ENCODE data around the gene THYN1.

THYN1 gene

DNA sequence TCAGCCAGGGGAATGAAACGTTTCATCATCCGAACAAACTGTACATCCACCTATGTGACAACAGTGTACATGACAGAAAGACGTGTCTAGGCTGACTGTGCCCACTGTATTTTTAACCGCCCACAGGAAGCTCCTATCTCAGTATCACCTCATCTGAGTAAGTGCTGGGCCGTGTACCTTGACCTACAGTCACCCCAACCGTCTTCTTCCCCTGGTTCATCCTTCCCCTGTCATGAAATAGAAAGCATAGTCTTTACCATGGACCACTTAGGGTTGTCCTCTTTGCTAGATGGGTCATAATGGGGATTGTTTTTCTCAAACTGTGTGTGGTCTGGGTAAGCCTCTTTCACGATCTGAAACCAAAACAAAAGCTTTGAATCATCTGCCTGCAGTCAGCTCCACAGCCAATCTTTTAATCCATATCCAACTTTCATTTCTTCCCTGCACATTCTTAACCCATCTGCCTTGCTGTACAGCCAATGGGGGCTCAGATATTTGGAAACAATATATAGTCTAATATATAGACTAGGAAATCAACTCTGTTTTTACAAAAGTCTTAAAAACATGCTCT lies 4.2 kb downstream of the THYN1 start:
- no peak for DNase-seq (ENCODE audit: low read depth in 2 of 2)

DNA sequence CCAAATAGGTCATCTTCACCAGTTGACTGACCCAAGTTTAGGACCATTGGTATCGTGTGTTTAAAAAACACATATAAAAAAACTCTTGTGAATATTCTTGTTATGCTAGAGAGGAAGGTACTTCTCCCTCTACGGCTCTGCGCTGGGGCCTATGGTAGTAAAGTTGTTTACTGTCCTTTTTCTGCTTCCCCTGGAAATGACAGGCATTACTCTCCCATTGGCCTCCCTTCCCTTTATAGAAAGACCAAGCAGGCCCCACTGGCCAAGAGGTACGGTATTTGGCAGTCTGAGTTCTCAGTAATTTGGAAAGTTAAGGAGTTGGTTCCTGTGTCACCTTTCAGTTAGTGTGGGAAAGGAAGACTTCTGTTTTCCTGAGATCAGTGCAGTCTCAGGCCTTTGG lies 6.5 kb downstream of the THYN1 start:
- DNase-seq (ENCODE audit: low read depth in 2 of 2): no peak

DNA sequence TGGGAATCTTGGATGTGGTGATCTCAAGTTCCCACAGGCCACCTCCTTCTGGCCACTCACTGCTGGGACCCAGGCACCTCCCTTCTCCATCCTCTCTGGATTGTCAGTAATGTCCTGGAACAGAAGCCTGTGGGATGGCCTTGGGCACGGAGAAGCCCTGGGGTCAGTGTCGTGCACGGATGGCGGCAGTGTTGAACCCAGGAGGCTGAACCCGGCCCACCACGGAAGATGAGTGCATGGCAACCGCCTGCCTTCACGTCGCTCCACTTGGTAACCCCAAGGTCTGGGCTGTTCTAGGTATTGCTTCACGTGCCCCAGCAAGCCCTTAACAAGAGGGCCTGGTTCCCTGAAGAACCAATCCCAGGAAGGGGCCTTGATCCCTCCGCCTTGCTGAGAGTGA lies 7.1 kb downstream of the THYN1 start:
- no peak for DNase-seq (ENCODE audit: low read depth in 2 of 2)

DNA sequence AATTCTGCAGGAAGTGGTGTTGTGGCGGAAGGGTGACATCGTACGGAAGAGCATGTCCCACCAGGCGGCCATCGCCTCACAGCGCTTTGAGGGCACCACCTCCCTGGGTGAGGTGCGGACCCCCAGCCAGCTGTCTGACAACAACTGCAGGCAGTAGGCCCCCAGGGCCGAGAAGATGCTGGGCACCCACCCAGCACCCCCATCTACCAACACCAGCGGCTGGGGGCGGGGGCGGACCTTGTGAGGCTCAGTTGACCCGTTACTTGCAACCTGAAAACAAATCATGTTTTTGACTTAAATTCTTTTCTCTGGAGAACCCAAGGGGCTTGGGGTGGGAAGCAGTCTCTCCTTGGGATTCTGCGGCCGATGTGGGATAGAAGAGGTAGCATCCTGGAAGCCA lies 7.7 kb downstream of the THYN1 start:
- no peak for DNase-seq (ENCODE audit: low read depth in 2 of 2)

DNA sequence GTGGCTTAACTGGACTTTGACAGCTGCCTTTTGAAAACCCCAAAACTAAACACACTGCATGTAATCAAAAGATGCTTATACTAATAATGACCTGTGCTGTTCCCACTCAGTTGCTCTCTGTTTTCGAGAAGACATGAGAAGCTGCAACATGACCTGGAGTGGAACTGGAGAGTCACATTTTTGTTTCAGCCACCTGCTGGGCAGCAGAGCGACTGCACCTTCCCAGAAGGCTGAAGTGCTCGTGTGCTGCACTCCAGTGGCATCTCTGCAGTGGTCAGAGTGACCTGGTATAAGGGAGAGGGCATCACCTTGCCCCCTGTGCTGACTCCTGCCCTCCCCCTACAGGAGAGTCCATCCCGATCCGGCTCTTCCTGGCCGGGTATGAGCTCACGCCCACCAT lies 8.6 kb downstream of the THYN1 start:
- no peak for DNase-seq (ENCODE audit: low read depth in 2 of 2)

DNA sequence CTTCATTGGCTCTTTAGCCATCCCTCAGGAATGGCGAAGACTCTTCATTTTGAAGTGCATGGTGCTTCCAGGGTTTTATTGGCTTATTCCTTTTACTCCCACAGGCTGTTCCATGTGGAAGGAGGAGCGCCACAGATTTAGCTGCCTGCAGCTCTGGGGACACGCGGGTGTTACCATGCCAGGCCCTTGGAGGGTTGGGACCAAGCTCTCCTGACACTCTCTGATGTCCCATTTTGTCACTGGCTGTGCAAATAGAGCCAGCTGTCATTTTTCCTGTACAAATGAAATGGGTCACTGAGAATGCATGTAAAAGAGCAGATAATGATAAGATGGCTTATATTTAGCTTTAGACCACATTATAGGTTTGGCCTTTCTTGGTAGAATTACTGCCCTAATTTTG lies 9.2 kb downstream of the THYN1 start:
- DNase-seq (ENCODE audit: low read depth in 2 of 2): no peak

DNA sequence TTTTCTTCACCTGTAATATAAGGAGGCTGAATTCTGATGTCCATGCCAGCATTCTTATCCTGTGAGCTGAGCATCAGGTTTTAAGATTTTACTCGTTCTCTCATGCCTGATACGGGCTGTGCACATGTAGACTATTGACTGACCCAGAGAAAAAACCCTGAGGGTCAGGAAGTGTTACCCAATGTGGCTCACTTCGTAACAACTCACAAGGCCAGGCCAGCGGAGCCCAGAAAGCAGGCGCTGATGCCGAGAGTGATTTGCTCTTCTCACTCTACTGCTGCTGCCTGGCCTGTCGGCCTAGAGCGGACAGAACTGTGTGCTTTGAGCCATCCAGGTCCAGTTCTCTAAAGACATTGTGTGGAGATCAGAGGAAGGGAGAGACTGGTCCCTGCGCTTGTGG lies 10.8 kb downstream of the THYN1 start:
- no peak for DNase-seq (ENCODE audit: low read depth in 2 of 2)

DNA sequence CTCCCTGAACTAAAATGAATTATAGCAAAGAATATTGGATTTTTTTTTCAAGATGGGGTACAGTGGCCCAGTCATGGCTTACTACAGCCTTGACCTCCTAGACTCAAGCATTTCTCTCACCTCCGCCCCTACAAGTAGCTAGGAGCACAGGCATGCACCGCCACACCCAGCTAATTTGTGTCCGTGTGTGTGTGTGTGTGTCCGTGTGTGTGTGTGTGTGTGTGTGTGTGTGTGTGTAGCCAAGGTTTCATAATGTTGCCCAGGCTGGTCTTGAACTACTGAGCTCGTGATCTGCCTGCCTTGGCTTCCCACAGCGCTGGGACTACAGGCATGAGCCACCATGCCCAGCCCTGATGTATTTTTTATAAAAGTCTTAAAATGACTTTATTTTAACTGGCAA lies 12.6 kb downstream of the THYN1 start:
- no peak for DNase-seq (ENCODE audit: low read depth in 2 of 2)

DNA sequence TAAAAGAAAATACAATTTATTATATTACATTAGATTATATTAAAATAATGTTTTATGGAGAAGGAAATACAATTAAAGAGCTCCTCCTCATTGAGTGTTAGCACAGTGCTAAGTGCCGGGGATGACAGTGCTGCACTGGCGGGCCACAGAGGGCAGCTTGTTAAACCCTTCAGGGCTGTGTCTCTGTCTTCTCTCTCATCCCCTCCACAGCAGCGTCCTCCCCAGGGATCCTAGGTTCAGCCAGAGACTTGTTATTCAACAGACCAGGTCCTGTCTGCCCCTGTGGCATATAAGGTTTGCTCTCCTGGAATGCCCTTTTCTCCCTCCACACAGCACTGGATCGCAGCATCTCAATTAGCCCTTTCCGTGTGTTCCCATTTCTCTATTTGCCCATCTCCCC lies 14.2 kb downstream of the THYN1 start:
- DNase-seq (ENCODE audit: low read depth in 2 of 2): no peak

DNA sequence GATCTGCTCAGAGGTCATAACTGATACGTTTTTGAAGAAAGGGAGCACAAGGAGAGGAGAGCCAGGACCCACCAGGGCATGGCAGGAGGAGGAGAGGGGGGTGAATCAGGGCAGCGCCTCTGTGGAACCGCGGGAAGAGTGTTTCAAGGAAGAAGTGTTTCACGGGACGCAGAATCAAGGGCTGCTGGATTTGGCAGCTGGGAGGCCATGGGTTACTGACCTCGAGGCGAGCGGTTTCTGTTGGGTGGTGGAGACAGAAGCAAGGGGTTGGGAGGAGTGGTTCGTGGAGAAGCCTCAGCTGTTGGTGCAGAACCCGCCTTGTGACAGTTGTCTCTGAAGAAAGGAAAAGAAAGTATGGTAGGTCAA lies 15.6 kb downstream of the THYN1 start:
- no peak for DNase-seq (ENCODE audit: low read depth in 2 of 2)

DNA sequence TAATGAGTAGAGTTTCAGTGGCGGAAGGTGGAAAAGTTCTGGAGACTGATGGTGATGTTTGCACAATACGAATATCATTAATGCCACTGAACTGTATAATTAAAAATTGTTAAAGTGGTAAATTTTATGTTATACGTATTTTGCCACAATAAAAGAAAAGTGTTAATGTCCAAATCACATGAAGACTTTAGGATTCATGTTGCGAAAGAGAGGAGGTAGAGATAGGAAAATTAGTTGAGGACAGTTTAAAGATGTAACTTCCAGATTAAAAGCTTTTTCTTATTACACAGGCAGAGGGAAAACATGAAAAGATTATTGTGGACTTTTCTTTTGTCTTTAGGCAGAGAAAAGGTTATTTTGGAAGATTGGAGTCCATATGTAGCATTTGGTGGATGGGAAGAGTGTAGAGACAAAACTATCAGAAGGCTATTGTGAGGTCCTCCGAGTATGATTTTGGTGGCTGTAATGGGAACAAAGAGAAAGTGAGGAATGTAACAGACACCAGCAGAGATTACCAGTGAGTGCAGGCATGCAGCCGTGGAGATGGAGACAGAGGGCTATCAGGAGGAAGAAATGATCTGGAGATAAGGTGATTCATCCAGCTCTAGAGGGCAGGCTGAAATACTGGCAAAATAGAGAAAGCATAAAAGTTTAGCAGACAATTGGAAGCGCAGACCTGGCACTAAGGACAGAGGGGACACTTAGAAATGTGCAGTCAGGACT lies 16.2 kb downstream of the THYN1 start:
- no peak for DNase-seq (ENCODE audit: low read depth in 2 of 2)

DNA sequence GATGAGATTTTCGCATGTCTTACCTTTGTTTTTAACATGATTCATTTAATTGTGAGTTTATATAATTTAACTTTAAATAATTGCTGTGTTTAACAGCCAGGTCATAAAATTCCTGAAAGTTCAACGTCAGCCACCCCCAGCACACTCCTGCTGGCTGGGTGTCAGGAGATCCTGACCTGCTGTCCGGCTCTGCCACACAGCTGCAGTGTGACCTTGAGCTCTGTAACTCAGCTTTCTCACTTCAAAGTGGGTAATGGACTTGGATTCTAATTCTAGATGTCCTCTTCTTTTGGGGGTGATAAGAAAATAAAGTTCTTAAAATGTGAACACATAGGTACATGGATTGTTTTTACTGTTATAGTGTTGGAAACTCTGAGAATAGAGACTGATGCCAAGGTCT lies 17.8 kb downstream of the THYN1 start:
- DNase-seq (ENCODE audit: low read depth in 2 of 2): no peak

DNA sequence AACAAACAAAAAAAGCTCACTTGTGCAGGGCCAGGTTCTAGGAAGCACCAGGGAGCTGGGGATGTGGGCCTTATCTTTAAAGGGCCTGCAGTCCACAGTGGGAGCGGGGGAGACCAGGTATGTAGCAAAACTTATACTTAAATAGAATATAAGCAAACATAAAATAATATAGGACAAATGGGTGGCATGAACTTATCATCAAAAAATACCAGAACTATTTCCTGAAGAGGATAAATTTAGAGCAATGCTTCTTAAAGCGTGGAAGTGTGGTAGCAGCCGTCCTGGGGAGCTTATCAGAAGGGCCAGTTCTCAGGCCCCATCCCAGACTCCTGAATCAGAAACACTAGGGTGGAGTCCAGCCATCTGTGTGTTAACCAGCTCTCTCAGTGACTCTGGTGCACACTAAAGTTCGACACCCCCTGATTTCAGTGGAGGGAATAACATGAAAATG lies 19.4 kb downstream of the THYN1 start:
- no peak for DNase-seq (ENCODE audit: low read depth in 2 of 2)

DNA sequence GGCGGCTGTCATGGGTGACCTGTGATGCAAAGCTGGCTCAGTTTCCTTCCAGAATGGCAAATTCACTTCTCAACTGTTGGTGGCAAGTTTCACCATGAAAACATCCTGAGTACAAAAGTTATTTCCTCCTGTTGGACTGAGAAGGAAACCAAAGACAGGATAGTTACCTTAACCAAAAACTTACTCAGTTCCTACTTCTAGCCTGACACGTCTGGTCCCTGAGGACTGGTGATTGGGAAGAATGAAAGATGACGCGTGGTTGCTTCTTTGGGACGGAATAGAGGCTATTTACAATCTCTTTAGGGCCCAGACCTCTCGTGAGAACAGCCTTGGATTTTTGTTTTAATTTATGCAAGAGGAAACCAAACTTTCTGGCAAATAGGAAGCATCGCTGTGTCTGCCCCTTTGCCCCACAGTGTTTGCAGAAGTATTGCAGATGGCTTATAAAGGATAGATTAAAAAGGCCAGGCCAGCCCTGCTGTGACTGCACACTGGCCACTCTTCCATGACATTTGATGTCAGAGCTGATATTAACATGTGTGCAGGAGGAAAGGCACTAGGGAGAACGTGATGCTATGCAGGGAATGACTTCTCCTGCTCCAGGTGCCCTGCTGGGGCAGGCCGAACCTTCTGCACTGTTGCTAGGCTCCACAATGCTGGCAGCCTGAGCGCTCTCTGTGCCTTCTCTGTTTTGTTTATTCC lies 21.0 kb downstream of the THYN1 start:
- DNase-seq (ENCODE audit: low read depth in 2 of 2): no peak

DNA sequence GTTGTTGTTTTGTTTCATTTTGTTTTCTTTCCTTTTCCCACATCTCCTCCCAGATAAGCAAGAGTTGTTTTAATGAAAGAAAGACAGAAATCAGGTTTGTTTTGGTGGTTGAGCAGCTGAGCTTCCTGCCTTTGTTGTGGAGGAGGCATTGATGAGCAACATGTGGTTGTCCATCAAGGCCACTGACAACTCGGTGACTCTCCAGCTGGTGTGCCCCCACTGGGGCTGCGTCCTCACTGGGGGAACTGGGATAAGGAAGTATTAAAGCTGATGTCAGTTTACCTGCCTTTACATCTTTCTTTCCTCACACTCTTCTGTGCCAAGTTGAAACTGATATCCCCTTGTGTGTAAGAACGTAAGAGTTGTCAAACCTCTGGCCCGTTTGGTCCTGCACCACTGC lies 22.8 kb downstream of the THYN1 start:
- DNase-seq (ENCODE audit: low read depth in 2 of 2): no peak

DNA sequence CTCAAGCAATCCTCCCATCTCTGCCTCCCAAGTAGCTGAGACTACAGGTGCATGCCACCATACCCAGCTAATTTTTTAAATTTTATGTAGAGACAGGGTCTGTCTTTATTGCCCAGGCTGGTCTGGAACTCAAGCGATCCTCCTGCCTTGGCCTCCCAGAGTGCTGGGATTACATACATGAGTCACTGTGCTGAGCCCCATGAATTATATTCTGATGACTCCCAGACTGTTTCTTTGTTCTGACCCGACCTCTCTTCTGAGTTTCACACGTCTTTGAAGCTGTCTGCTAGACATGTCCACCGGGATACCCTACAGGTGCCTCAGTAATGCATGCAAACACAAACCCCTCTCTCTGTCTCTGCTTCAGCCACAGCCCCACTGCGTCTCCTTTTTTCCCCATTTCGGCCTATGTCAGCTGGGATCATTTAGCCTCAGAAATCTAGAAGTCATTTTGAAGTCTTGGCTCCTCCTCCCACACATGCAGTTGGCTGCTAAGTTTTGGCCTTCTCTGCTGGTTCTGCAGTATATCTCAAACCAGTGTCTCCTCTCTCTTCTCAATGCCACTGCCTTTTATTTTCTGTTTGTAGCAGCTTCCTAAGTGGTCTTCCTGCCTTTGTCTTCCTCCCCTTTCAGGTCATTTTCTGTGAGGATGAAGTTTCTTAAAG lies 23.9 kb downstream of the THYN1 start:
- no peak for DNase-seq (ENCODE audit: low read depth in 2 of 2)

DNA sequence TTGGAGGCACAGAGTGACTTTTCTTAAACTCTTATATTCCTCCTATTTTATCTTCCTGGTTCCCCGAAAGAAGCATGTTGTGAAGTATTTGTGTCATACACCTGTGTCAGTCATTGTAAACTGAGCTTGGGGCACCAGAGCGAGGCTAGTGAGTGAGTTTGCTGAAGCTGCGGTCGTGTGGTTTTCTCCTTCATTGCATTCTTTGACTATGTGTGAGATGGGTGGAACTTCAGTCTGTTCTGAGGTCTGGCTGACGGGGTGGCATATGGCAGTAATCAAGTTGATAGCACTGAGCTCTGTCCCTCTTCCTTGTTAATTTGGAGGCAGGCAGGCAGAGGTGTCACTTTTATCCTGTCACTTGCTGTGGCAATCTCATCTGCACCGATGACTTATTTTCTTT lies 24.5 kb downstream of the THYN1 start:
- DNase-seq (ENCODE audit: low read depth in 2 of 2): peak in 1 of 2 donors; percentile 10

DNA sequence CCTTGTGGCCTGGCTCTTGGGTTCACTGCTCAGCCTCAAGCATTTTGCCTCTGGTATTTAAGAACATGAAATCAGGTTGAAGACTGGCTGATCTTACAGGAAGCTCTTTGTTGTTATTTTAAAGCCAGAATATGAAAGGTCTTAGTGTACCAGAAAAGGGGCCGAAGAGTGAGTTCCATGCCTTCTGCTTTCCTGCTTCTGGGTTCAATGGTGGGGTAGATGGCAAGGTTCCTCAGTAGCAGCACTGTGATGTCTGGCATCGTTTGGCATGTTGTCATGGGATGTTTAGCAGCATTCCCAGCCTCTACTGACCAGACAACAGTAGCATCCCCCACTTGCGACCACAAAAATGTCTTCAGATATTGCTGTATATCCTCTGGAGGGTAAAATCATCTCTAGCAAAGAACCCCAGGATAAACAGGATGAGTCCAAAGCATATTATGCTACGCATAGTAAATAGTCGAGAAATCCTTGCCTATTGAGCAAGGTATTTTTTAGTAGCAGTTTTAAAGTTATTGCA lies 26.3 kb downstream of the THYN1 start:
- no peak for DNase-seq (ENCODE audit: low read depth in 2 of 2)

DNA sequence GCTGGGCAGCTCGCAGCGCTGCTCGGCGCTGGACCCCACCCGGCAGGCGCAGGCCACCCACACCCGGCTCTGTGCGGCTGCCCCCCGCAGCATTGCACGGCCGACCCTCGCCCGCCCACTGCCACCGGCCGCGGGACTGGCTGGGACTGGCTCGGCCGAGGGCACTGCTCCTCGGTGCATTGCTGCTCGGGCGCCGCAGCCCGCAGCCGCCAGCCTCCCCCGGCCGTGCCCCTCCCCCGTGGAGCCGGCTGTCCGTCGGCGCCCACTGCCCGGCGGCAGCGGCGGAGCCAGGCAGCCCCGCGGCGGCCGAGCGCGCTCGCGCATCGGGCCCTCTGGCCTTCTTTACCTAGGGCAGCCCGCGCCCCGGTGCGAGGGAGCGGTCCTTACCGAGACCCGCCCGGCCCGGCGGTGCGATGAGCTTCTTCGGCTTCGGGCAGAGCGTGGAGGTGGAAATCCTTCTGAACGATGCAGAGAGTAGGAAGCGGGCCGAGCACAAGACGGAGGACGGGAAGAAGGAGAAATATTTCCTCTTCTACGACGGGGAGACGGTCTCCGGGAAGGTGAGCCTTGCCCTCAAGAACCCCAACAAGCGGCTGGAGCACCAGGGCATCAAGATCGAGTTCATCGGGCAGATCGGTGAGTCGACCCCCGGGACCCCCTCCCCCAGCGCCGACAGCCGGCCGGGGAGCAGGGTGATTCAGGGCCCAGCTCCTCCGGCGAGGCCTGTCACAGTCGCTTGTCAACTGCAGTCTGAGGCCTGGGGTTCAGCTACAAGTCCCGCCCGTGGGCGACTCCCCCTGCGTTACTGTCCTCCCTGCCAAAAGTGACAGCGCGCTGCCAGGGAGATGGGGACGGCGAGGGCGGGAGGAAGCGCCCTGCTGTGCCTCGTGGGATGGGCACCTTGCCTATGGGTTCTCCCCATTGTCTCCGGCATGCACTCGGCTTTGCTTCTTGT lies 28.2 kb downstream of the THYN1 start:
- DNase-seq (ENCODE audit: low read depth in 2 of 2): peak; percentile 30 to 43

DNA sequence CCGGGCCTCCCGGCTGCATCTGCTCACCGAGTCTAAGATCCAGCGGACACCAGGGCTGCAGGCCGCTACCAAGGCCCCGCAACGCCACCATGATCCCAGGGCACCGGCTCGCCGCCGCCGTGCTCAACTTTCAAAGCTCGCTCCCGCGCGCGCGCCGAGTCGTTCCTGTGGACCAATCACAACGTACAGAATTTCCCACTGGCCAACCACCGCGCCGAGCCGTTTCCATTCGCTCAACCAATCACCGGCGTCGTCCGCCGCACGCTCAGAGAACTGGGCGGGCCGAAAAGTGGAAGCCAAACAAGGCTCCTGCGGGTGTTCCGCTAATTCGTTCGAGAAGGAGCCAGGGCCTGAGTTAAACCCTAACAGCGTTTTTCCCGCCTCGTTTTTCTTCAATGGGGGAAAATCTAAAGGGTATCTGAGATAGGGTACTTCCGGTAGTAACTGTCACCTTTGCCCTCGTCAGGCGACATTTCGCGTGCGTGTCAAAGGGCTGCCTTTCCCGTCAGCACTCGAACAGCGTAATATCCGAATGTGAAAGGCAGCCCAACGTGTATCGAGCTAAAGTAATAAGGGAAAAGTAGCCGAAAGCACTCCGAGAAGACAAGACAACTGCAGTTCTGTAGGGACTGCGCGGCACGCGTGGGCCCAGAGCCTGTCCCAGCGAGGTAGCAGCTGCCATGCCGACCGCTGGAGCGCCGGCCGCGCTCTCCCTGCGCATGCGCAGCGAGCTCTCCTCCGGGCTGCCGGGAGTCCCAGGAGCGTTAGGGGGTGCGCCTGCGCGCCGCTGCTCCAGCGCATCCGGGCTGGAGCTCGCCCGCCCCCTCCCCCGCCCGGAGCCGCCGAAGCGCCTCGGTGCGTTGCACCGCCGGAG lies 29.1 kb downstream of the THYN1 start, which contains the start of the genes NCAPD3 and VPS26B:
Gene NCAPD3, minus strand, starts transcription at position 132 of the 874 bp plus-strand sequence. Its CDS starts 41 bp downstream, at position 91.
Gene VPS26B, plus strand, starts transcription at position 836 of the 874 bp plus-strand sequence. CDS start 452 bp downstream, outside the sequence.
- DNase-seq (ENCODE audit: low read depth in 2 of 2): peak; percentile 91

Measured in activated CD8-positive, alpha-beta memory T cell treated with anti-CD3 and anti-CD28 coated beads for 4 hours (primary cell).